IMR-90 (cell line): Measurements from ENCODE around the gene ATP1A3. TPM values are rescaled to one million over a fixed set of nuclear protein-coding genes. Genes with fewer than 3 reads are reported as not detected.

Experiments
- ATAC-seq: fragments of 200-7000 bp; cut with Tn5 transposase; 2 replicates; pipeline ENCODE4 v1.9.1; 2020; ENCODE audit warnings: low read depth, mild to moderate bottlenecking, moderate library complexity
- BruUV-seq: library from RNA; stranded (reverse); fragments of 400-500 nt; replicated peaks from 2 replicates; lab custom pipeline; 2021; lab: Mats Ljungman, UMichigan
- CTCF ChIA-PET: fragments of 300-600 bp; formaldehyde crosslinking; extraction: SDS; loops from one replicate; lab custom pipeline; 2021; ENCODE audit warnings: antibody characterized with exemption; lab: Yijun Ruan, JAX
- POLR2A ChIA-PET: fragments of 300-600 bp; sonication (Branson Sonifier 250); formaldehyde crosslinking; loops from one replicate; lab custom pipeline; 2022; ENCODE audit warnings: antibody characterized with exemption; ENCODE audit not compliant: unreplicated experiment; lab: Charles Lee
- DNase-seq: peaks from one replicate; pipeline ENCODE4 v3.0.0; 2013
- H2AFZ ChIP-seq: replicated peaks from 2 replicates; pipeline ENCODE3; 2013; ENCODE audit warnings: low read length, mild to moderate bottlenecking; ENCODE audit not compliant: poor library complexity
- H2AK5ac ChIP-seq: 2 replicates; pipeline ENCODE4 v1.6.1; 2013; ENCODE audit warnings: low read depth, low read length, inconsistent platforms
- H2AK9ac ChIP-seq: replicated peaks from 2 replicates; pipeline ENCODE3; 2013; ENCODE audit warnings: mild to moderate bottlenecking, low read depth, low read length, moderate library complexity; ENCODE audit not compliant: poor library complexity
- H2BK120ac ChIP-seq: 2 replicates; pipeline ENCODE4 v1.6.1; 2013; ENCODE audit warnings: low read depth, low read length, inconsistent platforms
- H2BK15ac ChIP-seq: 3 replicates; pipeline ENCODE4 v1.6.1; 2013; ENCODE audit warnings: low read depth, low read length, inconsistent platforms
- H2BK20ac ChIP-seq: 2 replicates; pipeline ENCODE4 v1.6.1; 2013; ENCODE audit warnings: low read depth, mild to moderate bottlenecking, inconsistent platforms, low read length, moderate library complexity
- H2BK5ac ChIP-seq: 2 replicates; pipeline ENCODE4 v1.6.1; 2013; ENCODE audit warnings: mild to moderate bottlenecking, low read depth, low read length, inconsistent platforms; ENCODE audit not compliant: poor library complexity, severe bottlenecking
- H3K14ac ChIP-seq: replicated peaks from 2 replicates; pipeline ENCODE4 v1.6.1; 2013; ENCODE audit warnings: low read depth, low read length, inconsistent platforms
- H3K18ac ChIP-seq: 2 replicates; pipeline ENCODE4 v1.6.1; 2013; ENCODE audit warnings: low read depth, low read length, control low read depth
- H3K23ac ChIP-seq: 2 replicates; pipeline ENCODE4 v1.6.1; 2013; ENCODE audit warnings: low read depth, low read length, inconsistent platforms
- H3K27ac ChIP-seq: 2 replicates; pipeline ENCODE4 v1.5.1; 2013; ENCODE audit warnings: mild to moderate bottlenecking, control low read depth, low read length; ENCODE audit not compliant: insufficient read depth
- H3K27me3 ChIP-seq: 2 replicates; pipeline ENCODE4 v1.6.1; 2013; ENCODE audit warnings: low read length; ENCODE audit not compliant: control insufficient read depth, insufficient read depth
- H3K36me3 ChIP-seq: 2 replicates; pipeline ENCODE4 v1.6.1; 2013; ENCODE audit warnings: low read length, mixed read lengths; ENCODE audit not compliant: control insufficient read depth, insufficient read depth
- H3K4ac ChIP-seq: 2 replicates; pipeline ENCODE4 v1.6.1; 2013; ENCODE audit warnings: low read depth, low read length, inconsistent platforms
- H3K4me1 ChIP-seq: 2 replicates; pipeline ENCODE4 v1.6.1; 2013; ENCODE audit warnings: low read length, mixed read lengths; ENCODE audit not compliant: control insufficient read depth, insufficient read depth
- H3K4me2 ChIP-seq: 2 replicates; pipeline ENCODE4 v1.6.1; 2013; ENCODE audit warnings: low read depth, mild to moderate bottlenecking, control low read depth, low read length, moderate library complexity
- H3K4me3 ChIP-seq: 2 replicates; pipeline ENCODE4 v1.5.1; 2013; ENCODE audit warnings: low read depth, mild to moderate bottlenecking, control low read depth, low read length, moderate library complexity; ENCODE audit not compliant: insufficient read depth
- H3K56ac ChIP-seq: 2 replicates; pipeline ENCODE4 v1.6.1; 2013; ENCODE audit warnings: low read length, inconsistent platforms; ENCODE audit not compliant: insufficient read depth; ENCODE audit errors: extremely low read depth
- H3K79me1 ChIP-seq, 2 experiments: 2 replicates each; pipeline ENCODE4 v1.6.1; 2013; ENCODE audit warnings: low read length in 2 of 2, inconsistent platforms in 1 of 2, low read depth in 1 of 2
- H3K9ac ChIP-seq: 2 replicates; pipeline ENCODE4 v1.6.1; 2013; ENCODE audit warnings: low read depth, low read length, control low read depth
- H3K9me1 ChIP-seq: 2 replicates; pipeline ENCODE4 v1.6.1; 2013; ENCODE audit warnings: low read length, inconsistent platforms; ENCODE audit not compliant: insufficient read depth
- H3K9me3 ChIP-seq: 2 replicates; pipeline ENCODE4 v1.6.1; 2013; ENCODE audit warnings: low read length; ENCODE audit not compliant: control insufficient read depth, insufficient read depth
- H4K20me1 ChIP-seq: 2 replicates; pipeline ENCODE4 v1.6.1; 2013; ENCODE audit warnings: low read length, inconsistent platforms; ENCODE audit not compliant: insufficient read depth
- H4K5ac ChIP-seq: 2 replicates; pipeline ENCODE4 v1.6.1; 2013; ENCODE audit warnings: mild to moderate bottlenecking, low read depth, low read length, control low read depth
- H4K8ac ChIP-seq, 2 experiments: 2 replicates each; pipeline ENCODE4 v1.6.1; 2013; ENCODE audit warnings: low read depth in 2 of 2, low read length in 2 of 2, control low read depth in 1 of 2, inconsistent platforms in 1 of 2
- H4K91ac ChIP-seq: 2 replicates; pipeline ENCODE4 v1.6.1; 2013; ENCODE audit warnings: low read depth, low read length, inconsistent platforms; ENCODE audit not compliant: insufficient read depth
- BHLHE40 ChIP-seq: fragments of 150-350 bp; IDR thresholded peaks from 2 replicates; pipeline ENCODE4 v1.6.1; 2016; ENCODE audit warnings: mild to moderate bottlenecking, low read depth, low read length
- CEBPB ChIP-seq: IDR thresholded peaks from 2 replicates; pipeline ENCODE4 v1.6.1; 2012; ENCODE audit warnings: low read depth, low read length, improper control_type of control experiment
- CHD1 ChIP-seq: IDR thresholded peaks from 2 replicates; pipeline ENCODE4 v1.6.1; 2012; ENCODE audit warnings: low read depth, low read length, improper control_type of control experiment
- CTCF ChIP-seq: conservative IDR thresholded peaks from 2 replicates; pipeline ENCODE4 v1.5.1; 2012; ENCODE audit warnings: mild to moderate bottlenecking, low read depth, low read length, improper control_type of control experiment
- ELK1 ChIP-seq: fragments of 150-350 bp; IDR thresholded peaks from 2 replicates; pipeline ENCODE4 v1.6.1; 2016; ENCODE audit warnings: low read depth, mild to moderate bottlenecking, low read length, moderate library complexity, borderline replicate concordance
- FOS ChIP-seq: fragments of 150-350 bp; IDR thresholded peaks from 2 replicates; pipeline ENCODE4 v1.6.1; 2016; ENCODE audit warnings: low read depth, low read length
- MAFK ChIP-seq: IDR thresholded peaks from 2 replicates; pipeline ENCODE4 v1.6.1; 2012; ENCODE audit warnings: low read depth, low read length, improper control_type of control experiment
- MXI1 ChIP-seq: IDR thresholded peaks from 2 replicates; pipeline ENCODE4 v1.6.1; 2012; ENCODE audit warnings: low read depth, mild to moderate bottlenecking, low read length, moderate library complexity, borderline replicate concordance
- NFE2L2 ChIP-seq: fragments of 150-350 bp; IDR thresholded peaks from 2 replicates; pipeline ENCODE4 v1.6.1; 2016; ENCODE audit warnings: low read depth, mild to moderate bottlenecking, low read length
- POLR2A ChIP-seq: IDR thresholded peaks from 2 replicates; pipeline ENCODE4 v1.6.1; 2012; ENCODE audit warnings: mild to moderate bottlenecking, low read depth, low read length
- RAD21 ChIP-seq: IDR thresholded peaks from 2 replicates; pipeline ENCODE4 v1.6.1; 2012; ENCODE audit warnings: low read length, improper control_type of control experiment
- RCOR1 ChIP-seq: IDR thresholded peaks from 2 replicates; pipeline ENCODE4 v1.6.1; 2012; ENCODE audit warnings: mild to moderate bottlenecking, low read length, improper control_type of control experiment; ENCODE audit not compliant: insufficient replicate concordance
- RFX5 ChIP-seq: IDR thresholded peaks from 2 replicates; pipeline ENCODE4 v1.8.0; 2012; ENCODE audit warnings: low read depth, mild to moderate bottlenecking, low read length, moderate library complexity
- SMC3 ChIP-seq: fragments of 150-350 bp; IDR thresholded peaks from 2 replicates; pipeline ENCODE4 v1.6.1; 2016; ENCODE audit warnings: low read depth, mild to moderate bottlenecking, antibody characterized with exemption, low read length, moderate library complexity
- USF2 ChIP-seq: fragments of 150-350 bp; IDR thresholded peaks from 2 replicates; pipeline ENCODE4 v1.6.1; 2017; ENCODE audit warnings: mild to moderate bottlenecking, antibody characterized with exemption, low read length, low read depth
- WGBS, 2 experiments: methylation state at CpG; one replicate each; pipeline versions ENCODE4 v1.1.5 to v1.1.7; 2013; ENCODE audit warnings: missing lambda C conversion rate in 2 of 2; ENCODE audit not compliant: insufficient read length in 1 of 2; ENCODE audit errors: extremely low coverage in 2 of 2; 5-methylcytosine and 5-hydroxymethylcytosine counted together
- dilution Hi-C: fragments of 300-500 bp; cut with HindIII; formaldehyde crosslinking; loops from one replicate; pipeline ENCODE4 v1.14.3; 2018; ENCODE audit warnings: low sequenced_read_pairs; ENCODE audit not compliant: unreplicated experiment
- in situ Hi-C: fragments of 300-500 bp; cut with MboI; formaldehyde crosslinking; loops from 3 replicates; pipeline ENCODE4 v1.14.3; 2019; ENCODE audit warnings: low sequenced_read_pairs, inconsistent platforms, mixed read lengths
- intact Hi-C: fragments of 100-400 bp; cut with micrococcal nuclease; formaldehyde crosslinking; loops from 2 replicates; pipeline ENCODE4 v1.10.0; 2022
- polyA plus RNA-seq, 3 experiments: library from polyadenylated mRNA; depleted of rRNA; stranded (reverse); fragments of >200 nt; gene quantifications; 2 replicates each; pipeline ENCODE4 v1.2.3, GENCODE V29; 2012; ENCODE audit warnings: low replicate concordance in 1 of 3
- total RNA-seq: library from RNA; depleted of rRNA; stranded (reverse); fragments of >200 nt; gene quantifications from 2 replicates; pipeline ENCODE4 v1.2.3, GENCODE V29; 2012

ATP1A3 gene
- total and polyA plus RNA-seq, 2 of the 4 experiments (the other 2 are of a cell fraction): under 0.01 to 0.12 TPM

GRCh38 chr19:41968751-41969595, 25.1 kb downstream of the ATP1A3 start:
- ChIA-PET POLR2A (interaction anchor here (0.7 kb wide), 1 partner anchor 9 kb away, joined by 4 read pairs; no protein-coding TSS in a partner anchor), CTCF (no interaction called here)
- no peak overlapping the region for H3K4me3 ChIP-seq
- ATAC-seq (no peak), DNase-seq (no peak)
- no peaks in the 10 kb centered on the region for H3K9me1 ChIP-seq
- 77% methylated on average over 15 of the region's 28 CpGs; no CpG with 5 or more reads in 1 of the 2 experiments for WGBS, 2 experiments
- H4K91ac ChIP-seq: no peak overlapping the region
- no peak overlapping the region for H2AFZ ChIP-seq
- H2BK15ac ChIP-seq: no peak overlapping the region
- H3K79me1 ChIP-seq: no peaks in the 10 kb centered on the region
- dilution Hi-C loops (no loop called here), intact Hi-C loops (no loop called here), in situ Hi-C loops (no loop called here)
- no peak overlapping the region for H2BK120ac ChIP-seq
- no peak overlapping the region for H3K4ac ChIP-seq
- H4K5ac ChIP-seq: no peak overlapping the region
- H3K9me3 ChIP-seq: no peaks in the 10 kb centered on the region
- H2BK5ac ChIP-seq: no peak overlapping the region
- no peak overlapping the region for H2AK5ac ChIP-seq
- no peak overlapping the region for H3K4me2 ChIP-seq
- no peaks in the 10 kb centered on the region for H3K4me1 ChIP-seq
- no peak overlapping the region for H3K18ac ChIP-seq
- BruUV-seq: no TSS peak
- no peaks in the 10 kb centered on the region for H3K36me3 ChIP-seq
- H3K23ac ChIP-seq: no peak overlapping the region
- H2AK9ac ChIP-seq: no peak overlapping the region
- H3K27ac ChIP-seq: no peak overlapping the region
- no peaks in the 10 kb centered on the region for H4K20me1 ChIP-seq
- H3K14ac ChIP-seq: no peak overlapping the region
- no peak overlapping the region for H3K9ac ChIP-seq
- H3K56ac ChIP-seq: no peak overlapping the region
- H2BK20ac ChIP-seq: no peak overlapping the region
- no peak overlapping the region for H4K8ac ChIP-seq
- peaks cover 29% of the 10 kb centered on the region for H3K27me3 ChIP-seq
- TF ChIP-seq BHLHE40 (no peak), MAFK (no peak), RCOR1 (no peak), RFX5 (no peak), FOS (no peak), CTCF (no peak), NFE2L2 (no peak), SMC3 (no peak), POLR2A (no peak), MXI1 (no peak), USF2 (no peak), RAD21 (no peak), ELK1 (no peak), CEBPB (no peak), CHD1 (no peak)
